Measurements from ENCODE around the gene HDDC3. TPM values are rescaled to one million over a fixed set of nuclear protein-coding genes. Genes with fewer than 3 reads are reported as not detected.

The HDDC3 gene
- total and polyA plus RNA-seq, 9 of the 15 experiments (the other 6 are each of a cell fraction or from before 2014, with no cell fraction given), result 14.9 to 55.8 (median 36.9) TPM

GRCh38 chr15:90915808-90916440 is 16.4 kb downstream of the HDDC3 start (continued):
- TF ChIP-seq SMARCA5 (IDR thresholded peaks at IDR 0.05) (no peak), ZNF282 (CRISPR knock-in tag; IDR thresholded peaks at IDR 0.05) (no peak), THAP7 (CRISPR knock-in tag; IDR thresholded peaks at IDR 0.05) (no peak), ZNF263 (CRISPR knock-in tag; IDR thresholded peaks at IDR 0.05; ENCODE audit: borderline replicate concordance) (no peak), HCFC1 (IDR thresholded peaks at IDR 0.05; ENCODE audit: low read depth, low read length) (no peak), SPI1 (IDR thresholded peaks at IDR 0.05; ENCODE audit: borderline replicate concordance, low read depth, low read length) (peak; percentile 87), CEBPZ (IDR thresholded peaks at IDR 0.05; ENCODE audit: borderline replicate concordance, low read depth, low read length) (no peak), SRSF1 (IDR thresholded peaks at IDR 0.05; ENCODE audit: low read depth, low read length) (no peak), PYGO2 (tag; IDR thresholded peaks at IDR 0.05) (no peak), AFF1 (IDR thresholded peaks at IDR 0.05; ENCODE audit: low read depth in 1 of 2, partially characterized antibody in 2 of 2) (peak in 1 of 2 experiments; percentile 44), POLR2AphosphoS5 (IDR thresholded peaks at IDR 0.05; ENCODE audit: control insufficient read depth, insufficient read depth, low read depth, low read length) (peak; percentile 30; the same call in 1 of the 2 replicates), ZSCAN29 (IDR thresholded peaks at IDR 0.05) (no peak), ZNF23 (CRISPR knock-in tag; IDR thresholded peaks at IDR 0.05) (no peak), MAX (CRISPR knock-in tag; IDR thresholded peaks at IDR 0.05) (peak; percentile 87), CBX2 (IDR thresholded peaks at IDR 0.05; ENCODE audit: insufficient read depth, low read length, poor library complexity, severe bottlenecking) (no peak), ZNF165 (CRISPR knock-in tag; IDR thresholded peaks at IDR 0.05; ENCODE audit: borderline replicate concordance) (0 out of 2 replicates have a peak, but pooled peaks have one; percentile 31), ZNF444 (CRISPR knock-in tag; IDR thresholded peaks at IDR 0.05) (no peak), ZC3H11A (IDR thresholded peaks at IDR 0.05; ENCODE audit: low read depth, low read length) (no peak), IRF2 (CRISPR knock-in tag; IDR thresholded peaks at IDR 0.05) (no peak)
